GM13976 (cell line): ENCODE data around the gene TTLL11.

ENCODE experiments used
- DNase-seq: peaks from one replicate; pipeline ENCODE4 v3.0.0; 2012; ENCODE audit warnings: low spot score
- in situ Hi-C: fragments of 300-500 bp; cut with MboI; formaldehyde crosslinking; loops from one replicate; pipeline ENCODE4 v1.12.0; 2022; ENCODE audit warnings: low sequenced_read_pairs, mixed read lengths, inconsistent platforms; ENCODE audit not compliant: unreplicated experiment
- TF ChIP-seq, protein P1 (sequence below): IDR thresholded peaks from 2 replicates; pipeline ENCODE4 v1.5.1; 2012; ENCODE audit warnings: borderline replicate concordance, mild to moderate bottlenecking; ENCODE audit not compliant: insufficient read depth; ENCODE audit errors: extremely low read depth, missing control alignments, control extremely low read depth

Gene TTLL11

DNA sequence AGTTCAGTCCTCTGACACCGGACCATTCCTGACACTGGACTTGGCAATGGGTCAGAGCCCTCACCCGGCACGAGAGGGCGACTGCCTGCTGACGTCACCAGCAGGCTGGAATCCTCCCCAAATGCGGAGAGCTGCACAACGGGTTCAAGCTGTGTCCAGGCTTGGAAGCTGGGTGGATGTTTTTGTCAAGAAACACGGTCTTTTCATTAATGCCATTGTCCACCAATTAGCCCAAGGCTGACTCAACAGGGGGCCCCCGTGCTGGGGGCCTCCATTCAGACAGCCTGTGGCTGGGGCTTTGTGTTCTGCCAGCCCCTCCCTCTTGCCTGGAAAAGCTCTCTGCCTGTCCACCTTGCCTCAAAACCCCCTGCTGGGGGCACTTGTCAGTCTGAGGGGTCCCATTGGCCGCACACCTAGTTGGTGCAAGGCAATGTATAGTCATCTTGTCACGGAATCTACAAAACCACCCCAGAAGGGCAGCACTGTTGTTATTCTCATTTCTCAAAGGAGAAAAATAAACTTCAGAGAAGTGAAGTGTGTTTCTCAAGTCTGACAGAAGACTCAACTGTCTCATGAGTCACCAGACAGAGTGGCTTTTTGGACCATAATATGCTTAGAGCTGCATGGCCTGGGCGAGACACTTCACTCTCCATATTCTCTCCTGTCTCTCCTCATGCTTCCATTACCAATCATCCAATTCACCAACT is 41.9 kb upstream of the TTLL11 start:
- in situ Hi-C loops, result no loop called here
- DNase-seq, result no peak

DNA sequence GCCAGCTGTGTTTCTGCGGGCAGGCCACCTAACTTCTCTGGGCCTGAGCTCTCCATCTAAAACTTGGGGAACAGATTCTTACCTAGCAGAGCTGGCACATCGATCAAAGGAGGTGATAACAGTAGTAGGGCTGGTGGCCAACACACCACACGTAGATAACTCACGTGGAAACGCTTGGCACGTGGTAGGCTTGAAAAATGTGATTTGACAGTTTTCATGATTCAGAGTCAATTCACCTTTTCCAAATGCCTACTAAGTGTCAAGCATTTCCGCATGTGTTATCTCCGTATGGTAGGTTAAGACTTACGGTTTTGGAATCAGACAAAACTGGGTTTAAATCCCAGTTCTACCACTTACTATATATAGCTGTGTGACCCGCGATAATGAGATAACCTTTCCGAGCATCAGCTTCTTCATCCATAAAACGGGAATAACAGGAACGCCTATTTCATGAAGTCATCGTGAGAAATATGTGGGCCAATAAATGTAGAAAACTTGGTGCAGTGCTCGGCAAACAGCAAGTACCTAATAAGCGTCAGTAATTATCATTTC is 41.0 kb upstream of the TTLL11 start:
- DNase-seq, result no peak
- in situ Hi-C loops, result no loop called here
- TF ChIP-seq, protein P1, sequence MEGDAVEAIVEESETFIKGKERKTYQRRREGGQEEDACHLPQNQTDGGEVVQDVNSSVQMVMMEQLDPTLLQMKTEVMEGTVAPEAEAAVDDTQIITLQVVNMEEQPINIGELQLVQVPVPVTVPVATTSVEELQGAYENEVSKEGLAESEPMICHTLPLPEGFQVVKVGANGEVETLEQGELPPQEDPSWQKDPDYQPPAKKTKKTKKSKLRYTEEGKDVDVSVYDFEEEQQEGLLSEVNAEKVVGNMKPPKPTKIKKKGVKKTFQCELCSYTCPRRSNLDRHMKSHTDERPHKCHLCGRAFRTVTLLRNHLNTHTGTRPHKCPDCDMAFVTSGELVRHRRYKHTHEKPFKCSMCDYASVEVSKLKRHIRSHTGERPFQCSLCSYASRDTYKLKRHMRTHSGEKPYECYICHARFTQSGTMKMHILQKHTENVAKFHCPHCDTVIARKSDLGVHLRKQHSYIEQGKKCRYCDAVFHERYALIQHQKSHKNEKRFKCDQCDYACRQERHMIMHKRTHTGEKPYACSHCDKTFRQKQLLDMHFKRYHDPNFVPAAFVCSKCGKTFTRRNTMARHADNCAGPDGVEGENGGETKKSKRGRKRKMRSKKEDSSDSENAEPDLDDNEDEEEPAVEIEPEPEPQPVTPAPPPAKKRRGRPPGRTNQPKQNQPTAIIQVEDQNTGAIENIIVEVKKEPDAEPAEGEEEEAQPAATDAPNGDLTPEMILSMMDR, result no peak

More for the DNA sequence above, 41.9 kb upstream of the TTLL11 start:
- TF ChIP-seq, protein P1, result no peak

DNA sequence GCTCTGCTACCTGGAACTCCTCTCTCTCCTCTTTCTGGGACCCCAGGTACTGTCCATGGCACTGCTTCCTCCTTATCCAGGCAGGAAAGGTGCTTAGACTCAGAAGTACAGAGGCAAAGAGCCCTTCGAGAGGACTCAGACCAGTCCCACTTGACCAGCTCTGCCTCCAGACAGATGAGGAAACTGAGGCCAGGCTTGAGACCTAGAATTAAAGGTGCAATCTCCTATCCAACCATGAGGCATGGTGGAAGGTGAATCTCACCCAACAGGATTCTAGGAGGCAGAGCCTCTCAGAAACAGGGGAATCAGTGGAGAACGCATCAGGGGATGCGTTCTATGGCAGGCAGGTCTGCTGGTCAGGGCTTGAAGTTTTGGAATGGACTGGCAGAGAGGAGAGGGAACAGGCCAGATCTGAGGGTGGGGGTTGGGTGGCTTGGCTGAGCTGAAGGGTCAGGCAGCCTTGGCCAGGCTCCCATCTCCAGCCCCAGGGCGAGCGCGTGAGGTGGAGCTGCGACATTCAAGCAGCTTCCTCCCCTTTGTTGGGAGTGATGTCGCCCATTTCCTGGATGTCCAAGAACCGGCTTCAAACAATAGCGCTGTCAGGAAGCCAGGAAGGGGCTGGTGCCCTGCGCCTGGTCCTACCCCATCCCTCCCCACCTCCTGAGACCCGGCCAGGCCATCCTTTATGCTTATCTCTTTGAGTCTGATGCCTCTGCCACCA is 40.3 kb upstream of the TTLL11 start:
- in situ Hi-C loops, result no loop called here
- TF ChIP-seq, protein P1, result no peak
- no peak for DNase-seq

DNA sequence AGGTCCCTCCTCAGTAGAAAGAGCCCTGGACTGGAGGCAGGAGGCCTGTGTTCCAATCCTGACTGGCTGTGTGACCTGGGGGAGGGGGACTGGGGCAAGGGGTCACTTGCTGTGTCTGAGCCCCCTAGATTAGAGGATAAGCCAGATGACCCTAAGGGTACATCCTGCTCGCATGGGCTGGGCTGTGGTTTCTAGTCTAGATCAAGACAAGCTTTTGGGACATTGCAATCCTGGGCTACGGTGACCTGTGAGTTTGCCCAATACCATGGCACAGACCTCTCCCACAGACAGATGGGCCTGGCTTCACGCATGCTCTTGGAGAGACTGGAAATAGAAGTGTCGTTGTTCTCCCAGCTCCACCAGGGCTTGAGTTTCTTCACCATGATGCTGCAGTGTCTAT is 39.4 kb upstream of the TTLL11 start:
- TF ChIP-seq, protein P1, result no peak
- DNase-seq, result no peak
- in situ Hi-C loops, result no loop called here

DNA sequence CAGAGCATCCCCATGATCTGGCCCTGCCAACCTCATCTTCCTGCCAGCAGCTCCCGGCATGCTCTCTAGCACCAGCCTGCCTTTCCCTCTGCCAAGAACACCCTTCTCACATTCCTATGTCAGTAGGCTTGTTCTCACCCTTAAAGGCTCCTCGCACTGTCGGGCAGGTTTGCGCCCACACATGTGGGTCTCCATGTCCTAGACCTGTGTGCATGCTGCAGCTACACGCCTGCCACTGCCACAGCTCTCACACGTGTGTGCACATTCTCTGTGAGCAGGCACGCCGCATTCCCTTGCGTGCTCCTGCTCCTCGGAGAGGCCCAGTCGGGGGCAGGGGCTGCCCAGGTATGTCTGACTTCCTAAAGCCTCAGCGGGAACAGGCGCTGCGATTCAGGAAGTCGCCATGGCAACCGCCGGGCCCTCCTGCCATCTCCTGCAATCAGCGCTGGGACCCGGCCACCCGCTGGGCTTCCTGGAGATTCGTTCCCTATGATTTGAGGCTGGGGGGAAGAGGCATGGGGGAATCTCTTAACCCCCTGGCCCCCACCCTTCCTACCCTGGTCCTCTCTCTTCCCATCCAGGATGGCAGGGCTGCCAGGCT is 38.4 kb upstream of the TTLL11 start:
- no peak for DNase-seq
- TF ChIP-seq, protein P1, result no peak
- in situ Hi-C loops, result no loop called here

DNA sequence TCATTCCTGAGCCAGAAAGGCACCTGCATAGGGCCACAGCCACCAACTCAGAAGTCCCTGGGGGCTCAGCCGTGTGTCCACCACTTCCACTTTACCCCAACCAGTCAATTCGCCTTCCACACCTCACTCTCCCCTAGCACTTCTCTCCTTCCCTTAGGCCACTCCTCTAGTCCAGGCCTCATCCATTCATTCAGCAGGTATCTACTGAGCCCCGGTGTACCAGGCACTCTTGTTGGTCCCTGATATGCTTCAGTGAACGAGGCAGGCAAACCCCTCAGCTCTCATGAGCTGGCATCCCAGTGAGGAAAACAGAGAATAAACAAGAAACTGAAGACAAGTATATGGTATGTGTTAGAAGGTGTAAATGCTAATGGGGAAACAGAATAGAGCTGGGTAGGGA is 37.7 kb upstream of the TTLL11 start:
- in situ Hi-C loops, result no loop called here
- TF ChIP-seq, protein P1, result no peak
- DNase-seq, result no peak
